Measurements from ENCODE around the gene LRG1.

- TF ChIP-seq POLR2AphosphoS5 (IDR thresholded peaks at IDR 0.05) (no peak), POLR2A (IDR thresholded peaks at IDR 0.05) (no peak)
Measured at GRCh38 chr19:4550018-4550417, 10.2 kb upstream of the LRG1 start.
